SK-N-SH treated with all-trans-retinoic acid at 6 μM for 48 hours (cell line): Measurements from ENCODE around the gene RPUSD2.

Source experiments
- ATAC-seq: fragments of 200-7000 bp; cut with Tn5 transposase; 3 replicates; pipeline ENCODE4 v1.9.1; 2020; ENCODE audit warnings: mild to moderate bottlenecking, moderate library complexity
- ARNTL ChIP-seq: fragments of 450-650 bp; formaldehyde crosslinking; IDR thresholded peaks from 2 replicates; pipeline ENCODE4 v1.5.0; 2020; ENCODE audit warnings: low read depth, mild to moderate bottlenecking, moderate library complexity, borderline replicate concordance
- BACH2 ChIP-seq: fragments of 250-450 bp; sonication (Bioruptor Pico); IDR thresholded peaks from 2 replicates; pipeline ENCODE4 v1.9.0; 2021; ENCODE audit warnings: mild to moderate bottlenecking, borderline replicate concordance
- CSDC2 ChIP-seq: fragments of 250-450 bp; sonication (Bioruptor Pico); IDR thresholded peaks from 2 replicates; pipeline ENCODE4 v1.5.0; 2020; ENCODE audit warnings: mild to moderate bottlenecking, moderate library complexity
- ESRRG ChIP-seq: fragments of 250-450 bp; sonication (Bioruptor Pico); IDR thresholded peaks from 2 replicates; pipeline ENCODE4 v1.6.1; 2021; ENCODE audit warnings: mild to moderate bottlenecking
- GLIS3 ChIP-seq: fragments of 250-450 bp; sonication (Bioruptor Pico); IDR thresholded peaks from 2 replicates; pipeline ENCODE4 v1.5.0; 2020; ENCODE audit warnings: mild to moderate bottlenecking, moderate library complexity
- ISL1 ChIP-seq: fragments of 250-450 bp; sonication (Bioruptor Pico); IDR thresholded peaks from 2 replicates; pipeline ENCODE4 v2.1.2; 2022; ENCODE audit warnings: mild to moderate bottlenecking, moderate library complexity
- OSR1 ChIP-seq: fragments of 250-450 bp; sonication (Bioruptor Pico); IDR thresholded peaks from 2 replicates; pipeline ENCODE4 v1.8.0; 2022; ENCODE audit warnings: moderate library complexity, mild to moderate bottlenecking, inconsistent platforms
- PPARA ChIP-seq: fragments of 250-450 bp; sonication (Bioruptor Pico); IDR thresholded peaks from 2 replicates; pipeline ENCODE4 v1.5.0; 2020; ENCODE audit warnings: mild to moderate bottlenecking, borderline replicate concordance
- RARB ChIP-seq: fragments of 250-450 bp; sonication (Bioruptor Pico); IDR thresholded peaks from 2 replicates; pipeline ENCODE4 v1.8.0; 2021; ENCODE audit warnings: mild to moderate bottlenecking, moderate library complexity
- TCF4 ChIP-seq: fragments of 250-450 bp; sonication (Bioruptor Pico); IDR thresholded peaks from 2 replicates; pipeline ENCODE4 v1.8.0; 2021; ENCODE audit warnings: mild to moderate bottlenecking, moderate library complexity, borderline replicate concordance
- TOX ChIP-seq: fragments of 250-450 bp; sonication (Bioruptor Pico); IDR thresholded peaks from 2 replicates; pipeline ENCODE4 v1.8.0; 2021; ENCODE audit warnings: mild to moderate bottlenecking, moderate library complexity, borderline replicate concordance
- ZFP30 ChIP-seq: fragments of 450-650 bp; formaldehyde crosslinking; IDR thresholded peaks from 2 replicates; pipeline ENCODE4 v1.5.0; 2022; ENCODE audit warnings: mild to moderate bottlenecking, moderate library complexity
- ZNF565 ChIP-seq: fragments of 450-650 bp; formaldehyde crosslinking; conservative IDR thresholded peaks from 2 replicates; pipeline ENCODE4 v1.5.0; 2020; ENCODE audit warnings: low read depth, mild to moderate bottlenecking, moderate library complexity
- ZNF70 ChIP-seq: fragments of 450-650 bp; formaldehyde crosslinking; IDR thresholded peaks from 2 replicates; pipeline ENCODE4 v1.5.0; 2020; ENCODE audit warnings: mild to moderate bottlenecking, moderate library complexity
- TF ChIP-seq, protein P1 (sequence below): fragments of 250-450 bp; sonication (Bioruptor Pico); IDR thresholded peaks from 2 replicates; pipeline ENCODE4 v1.5.1; 2020; ENCODE audit warnings: low read depth, mild to moderate bottlenecking, moderate library complexity
- TF ChIP-seq, protein P2 (sequence below): fragments of 250-450 bp; sonication (Bioruptor Pico); IDR thresholded peaks from 2 replicates; pipeline ENCODE4 v1.5.0; 2020; ENCODE audit warnings: mild to moderate bottlenecking, moderate library complexity
- TF ChIP-seq, protein P3 (sequence below): fragments of 250-450 bp; sonication (Bioruptor Pico); IDR thresholded peaks from 2 replicates; pipeline ENCODE4 v1.8.0; 2020; ENCODE audit warnings: mild to moderate bottlenecking, moderate library complexity, borderline replicate concordance
- TF ChIP-seq, protein P4 (sequence below): fragments of 250-450 bp; sonication (Bioruptor Pico); IDR thresholded peaks from 2 replicates; pipeline ENCODE4 v1.8.0; 2021; ENCODE audit warnings: low read depth, mild to moderate bottlenecking, moderate library complexity, borderline replicate concordance
- TF ChIP-seq, protein P5 (sequence below): fragments of 250-450 bp; sonication (Bioruptor Pico); IDR thresholded peaks from 2 replicates; pipeline ENCODE4 v1.5.1; 2021; ENCODE audit warnings: mild to moderate bottlenecking, moderate library complexity

Gene RPUSD2

DNA sequence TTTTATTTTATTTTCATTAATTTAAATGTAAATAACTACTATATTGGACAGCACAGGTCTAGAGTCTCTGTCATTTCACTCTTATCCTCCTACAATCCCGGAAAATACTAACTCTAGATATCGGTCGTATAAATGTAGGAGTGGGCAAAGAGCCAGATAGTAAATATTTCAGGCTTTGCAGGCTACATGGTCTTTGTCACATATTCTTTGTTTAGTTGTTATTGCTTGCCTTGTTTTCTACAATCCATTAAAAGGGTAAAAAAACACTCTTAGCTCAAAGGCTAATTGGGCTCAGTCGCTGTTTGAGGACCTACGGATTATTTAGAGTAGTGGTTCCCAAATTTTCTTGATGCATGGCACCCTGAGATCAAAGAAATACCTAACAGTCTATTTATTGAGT, 26.7 kb downstream of the RPUSD2 start:
- no peak for TF ChIP-seq ISL1 (CRISPR knock-in tag)
- TF ChIP-seq ZNF70 (CRISPR knock-in tag) = no peak
- TF ChIP-seq GLIS3 (CRISPR knock-in tag) = no peak
- no peak for TF ChIP-seq RARB
- TF ChIP-seq OSR1 (CRISPR knock-in tag) = no peak
- no peak for ATAC-seq

DNA sequence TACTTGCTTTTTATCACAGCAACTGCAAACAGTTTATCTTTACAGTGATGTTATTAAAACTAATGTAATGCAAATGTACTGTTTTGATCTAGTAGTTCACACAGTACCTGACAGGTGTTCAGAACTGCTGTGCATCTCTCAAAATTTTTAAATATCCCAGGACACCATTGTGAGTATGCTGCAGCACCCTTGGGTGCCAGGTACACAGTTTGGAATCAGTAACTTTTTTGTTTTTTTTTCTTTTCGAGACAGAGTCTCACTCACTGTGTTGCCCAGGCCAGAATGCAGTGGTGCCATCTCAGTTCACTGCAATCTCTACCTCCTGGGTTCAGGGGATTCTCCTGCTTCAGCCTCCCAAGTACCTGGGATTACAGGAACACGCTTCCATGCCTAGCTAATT, 27.9 kb downstream of the RPUSD2 start:
- TF ChIP-seq, protein P1, sequence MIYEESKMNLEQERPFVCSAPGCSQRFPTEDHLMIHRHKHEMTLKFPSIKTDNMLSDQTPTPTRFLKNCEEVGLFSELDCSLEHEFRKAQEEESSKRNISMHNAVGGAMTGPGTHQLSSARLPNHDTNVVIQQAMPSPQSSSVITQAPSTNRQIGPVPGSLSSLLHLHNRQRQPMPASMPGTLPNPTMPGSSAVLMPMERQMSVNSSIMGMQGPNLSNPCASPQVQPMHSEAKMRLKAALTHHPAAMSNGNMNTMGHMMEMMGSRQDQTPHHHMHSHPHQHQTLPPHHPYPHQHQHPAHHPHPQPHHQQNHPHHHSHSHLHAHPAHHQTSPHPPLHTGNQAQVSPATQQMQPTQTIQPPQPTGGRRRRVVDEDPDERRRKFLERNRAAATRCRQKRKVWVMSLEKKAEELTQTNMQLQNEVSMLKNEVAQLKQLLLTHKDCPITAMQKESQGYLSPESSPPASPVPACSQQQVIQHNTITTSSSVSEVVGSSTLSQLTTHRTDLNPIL (CRISPR knock-in tag) = no peak
- no peak for TF ChIP-seq ARNTL (CRISPR knock-in tag)
- TF ChIP-seq, protein P2, sequence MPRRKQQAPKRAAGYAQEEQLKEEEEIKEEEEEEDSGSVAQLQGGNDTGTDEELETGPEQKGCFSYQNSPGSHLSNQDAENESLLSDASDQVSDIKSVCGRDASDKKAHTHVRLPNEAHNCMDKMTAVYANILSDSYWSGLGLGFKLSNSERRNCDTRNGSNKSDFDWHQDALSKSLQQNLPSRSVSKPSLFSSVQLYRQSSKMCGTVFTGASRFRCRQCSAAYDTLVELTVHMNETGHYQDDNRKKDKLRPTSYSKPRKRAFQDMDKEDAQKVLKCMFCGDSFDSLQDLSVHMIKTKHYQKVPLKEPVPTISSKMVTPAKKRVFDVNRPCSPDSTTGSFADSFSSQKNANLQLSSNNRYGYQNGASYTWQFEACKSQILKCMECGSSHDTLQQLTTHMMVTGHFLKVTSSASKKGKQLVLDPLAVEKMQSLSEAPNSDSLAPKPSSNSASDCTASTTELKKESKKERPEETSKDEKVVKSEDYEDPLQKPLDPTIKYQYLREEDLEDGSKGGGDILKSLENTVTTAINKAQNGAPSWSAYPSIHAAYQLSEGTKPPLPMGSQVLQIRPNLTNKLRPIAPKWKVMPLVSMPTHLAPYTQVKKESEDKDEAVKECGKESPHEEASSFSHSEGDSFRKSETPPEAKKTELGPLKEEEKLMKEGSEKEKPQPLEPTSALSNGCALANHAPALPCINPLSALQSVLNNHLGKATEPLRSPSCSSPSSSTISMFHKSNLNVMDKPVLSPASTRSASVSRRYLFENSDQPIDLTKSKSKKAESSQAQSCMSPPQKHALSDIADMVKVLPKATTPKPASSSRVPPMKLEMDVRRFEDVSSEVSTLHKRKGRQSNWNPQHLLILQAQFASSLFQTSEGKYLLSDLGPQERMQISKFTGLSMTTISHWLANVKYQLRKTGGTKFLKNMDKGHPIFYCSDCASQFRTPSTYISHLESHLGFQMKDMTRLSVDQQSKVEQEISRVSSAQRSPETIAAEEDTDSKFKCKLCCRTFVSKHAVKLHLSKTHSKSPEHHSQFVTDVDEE (CRISPR knock-in tag) = no peak
- no peak for TF ChIP-seq ZFP30 (CRISPR knock-in tag)
- no peak for TF ChIP-seq ESRRG (CRISPR knock-in tag)
- no peak for TF ChIP-seq PPARA
- no peak for TF ChIP-seq TOX
- TF ChIP-seq TCF4 = no peak
- TF ChIP-seq, protein P3, sequence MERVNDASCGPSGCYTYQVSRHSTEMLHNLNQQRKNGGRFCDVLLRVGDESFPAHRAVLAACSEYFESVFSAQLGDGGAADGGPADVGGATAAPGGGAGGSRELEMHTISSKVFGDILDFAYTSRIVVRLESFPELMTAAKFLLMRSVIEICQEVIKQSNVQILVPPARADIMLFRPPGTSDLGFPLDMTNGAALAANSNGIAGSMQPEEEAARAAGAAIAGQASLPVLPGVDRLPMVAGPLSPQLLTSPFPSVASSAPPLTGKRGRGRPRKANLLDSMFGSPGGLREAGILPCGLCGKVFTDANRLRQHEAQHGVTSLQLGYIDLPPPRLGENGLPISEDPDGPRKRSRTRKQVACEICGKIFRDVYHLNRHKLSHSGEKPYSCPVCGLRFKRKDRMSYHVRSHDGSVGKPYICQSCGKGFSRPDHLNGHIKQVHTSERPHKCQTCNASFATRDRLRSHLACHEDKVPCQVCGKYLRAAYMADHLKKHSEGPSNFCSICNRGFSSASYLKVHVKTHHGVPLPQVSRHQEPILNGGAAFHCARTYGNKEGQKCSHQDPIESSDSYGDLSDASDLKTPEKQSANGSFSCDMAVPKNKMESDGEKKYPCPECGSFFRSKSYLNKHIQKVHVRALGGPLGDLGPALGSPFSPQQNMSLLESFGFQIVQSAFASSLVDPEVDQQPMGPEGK (CRISPR knock-in tag) = no peak
- TF ChIP-seq ISL1 (CRISPR knock-in tag) = no peak
- TF ChIP-seq BACH2 = no peak
- no peak for TF ChIP-seq GLIS3 (CRISPR knock-in tag)
- no peak for TF ChIP-seq RARB
- TF ChIP-seq CSDC2 = no peak
- TF ChIP-seq, protein P4, sequence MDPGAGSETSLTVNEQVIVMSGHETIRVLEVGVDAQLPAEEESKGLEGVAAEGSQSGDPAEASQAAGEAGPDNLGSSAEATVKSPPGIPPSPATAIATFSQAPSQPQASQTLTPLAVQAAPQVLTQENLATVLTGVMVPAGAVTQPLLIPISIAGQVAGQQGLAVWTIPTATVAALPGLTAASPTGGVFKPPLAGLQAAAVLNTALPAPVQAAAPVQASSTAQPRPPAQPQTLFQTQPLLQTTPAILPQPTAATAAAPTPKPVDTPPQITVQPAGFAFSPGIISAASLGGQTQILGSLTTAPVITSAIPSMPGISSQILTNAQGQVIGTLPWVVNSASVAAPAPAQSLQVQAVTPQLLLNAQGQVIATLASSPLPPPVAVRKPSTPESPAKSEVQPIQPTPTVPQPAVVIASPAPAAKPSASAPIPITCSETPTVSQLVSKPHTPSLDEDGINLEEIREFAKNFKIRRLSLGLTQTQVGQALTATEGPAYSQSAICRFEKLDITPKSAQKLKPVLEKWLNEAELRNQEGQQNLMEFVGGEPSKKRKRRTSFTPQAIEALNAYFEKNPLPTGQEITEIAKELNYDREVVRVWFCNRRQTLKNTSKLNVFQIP = no peak
- no peak for ATAC-seq

DNA sequence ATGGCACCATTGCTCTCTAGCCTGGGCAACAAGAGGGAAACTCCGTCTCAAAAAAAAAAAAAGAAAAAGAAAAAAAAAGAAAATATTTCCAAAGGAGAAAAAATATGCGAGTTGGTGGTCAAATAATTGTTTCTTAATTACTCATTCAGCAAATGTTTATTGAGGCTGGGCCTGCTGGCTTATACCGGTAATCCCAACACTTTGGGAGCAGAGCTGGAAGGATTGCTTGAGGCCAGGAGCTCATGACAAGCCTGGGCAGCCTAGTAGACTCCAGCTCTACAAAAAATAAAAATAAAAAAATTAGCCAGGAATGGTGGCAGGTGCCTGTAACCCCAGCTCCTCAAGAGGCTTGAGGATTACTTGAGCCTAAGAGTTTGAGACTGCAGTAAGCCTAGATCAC, 29.0 kb downstream of the RPUSD2 start:
- ATAC-seq = no peak
- TF ChIP-seq ZFP30 (CRISPR knock-in tag) = no peak
- no peak for TF ChIP-seq TOX
- TF ChIP-seq ZNF565 (CRISPR knock-in tag) = no peak
- TF ChIP-seq, protein P2 (CRISPR knock-in tag) = no peak
- TF ChIP-seq OSR1 (CRISPR knock-in tag) = no peak

DNA sequence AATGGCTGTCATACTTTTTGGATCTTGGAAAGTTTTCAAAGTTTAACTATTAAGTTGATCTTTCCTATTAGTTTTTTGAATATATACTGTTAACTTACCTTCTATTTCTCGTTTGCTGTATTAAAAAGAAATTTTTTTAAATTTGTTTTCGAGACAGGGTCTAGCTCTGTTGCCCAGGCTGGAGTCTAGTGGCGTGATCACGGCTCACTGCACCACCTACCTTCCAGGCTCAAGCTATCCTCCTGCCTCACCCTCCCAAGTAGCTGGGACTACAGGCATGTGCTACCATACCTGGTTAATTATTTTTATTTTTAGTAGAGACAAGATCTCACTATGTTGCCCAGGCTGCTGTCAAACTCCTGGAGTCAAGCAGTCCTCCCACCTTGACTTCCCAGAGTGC, 29.6 kb downstream of the RPUSD2 start:
- no peak for ATAC-seq
- TF ChIP-seq, protein P5, sequence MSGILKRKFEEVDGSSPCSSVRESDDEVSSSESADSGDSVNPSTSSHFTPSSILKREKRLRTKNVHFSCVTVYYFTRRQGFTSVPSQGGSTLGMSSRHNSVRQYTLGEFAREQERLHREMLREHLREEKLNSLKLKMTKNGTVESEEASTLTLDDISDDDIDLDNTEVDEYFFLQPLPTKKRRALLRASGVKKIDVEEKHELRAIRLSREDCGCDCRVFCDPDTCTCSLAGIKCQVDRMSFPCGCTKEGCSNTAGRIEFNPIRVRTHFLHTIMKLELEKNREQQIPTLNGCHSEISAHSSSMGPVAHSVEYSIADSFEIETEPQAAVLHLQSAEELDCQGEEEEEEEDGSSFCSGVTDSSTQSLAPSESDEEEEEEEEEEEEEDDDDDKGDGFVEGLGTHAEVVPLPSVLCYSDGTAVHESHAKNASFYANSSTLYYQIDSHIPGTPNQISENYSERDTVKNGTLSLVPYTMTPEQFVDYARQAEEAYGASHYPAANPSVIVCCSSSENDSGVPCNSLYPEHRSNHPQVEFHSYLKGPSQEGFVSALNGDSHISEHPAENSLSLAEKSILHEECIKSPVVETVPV (CRISPR knock-in tag) = no peak
